Skin of body (tissue), 2 donors: ENCODE results near the gene SLC16A4. TPM values are rescaled to one million over a fixed set of nuclear protein-coding genes. Genes with fewer than 3 reads are reported as not detected.
"Not testable (repeated sequence)": the region's sequence is repeated elsewhere in the genome, so short reads cannot be mapped to it uniquely, and the experiment has no call there.

Experiments used
- DNase-seq: peaks from one replicate; lab custom pipeline; 2025; lab: John Stamatoyannopoulos, UW
- total RNA-seq: library from RNA; depleted of rRNA; stranded (reverse); fragments of >200 nt; gene quantifications from one replicate; pipeline ENCODE4 v1.2.3, GENCODE V29; 2014

SLC16A4 gene
- 3.1 TPM for total RNA-seq

GRCh38 chr1:110390692-110391245 lies at the start of gene SLC16A4:
Gene SLC16A4 (minus strand): TSS chr1:110391026. CDS start chr1:110389323, 1,703 bp downstream.
- no peak for DNase-seq

- DNase-seq, result not testable (repeated sequence)
These were observed 49.0 kb upstream of the SLC16A4 start for GRCh38 chr1:110439873-110440272.

- no peak for DNase-seq
These were observed 48.1 kb upstream of the SLC16A4 start for GRCh38 chr1:110438893-110439292.

GRCh38 chr1:110437645-110438299 lies 46.9 kb upstream of the SLC16A4 start:
- DNase-seq, result not testable (repeated sequence)

- DNase-seq, result peak; percentile 2
These were observed 45.8 kb upstream of the SLC16A4 start for GRCh38 chr1:110436635-110437034.

GRCh38 chr1:110434946-110435345 lies 44.1 kb upstream of the SLC16A4 start:
- DNase-seq, result no peak

GRCh38 chr1:110433803-110434202 lies 43.0 kb upstream of the SLC16A4 start:
- DNase-seq, result no peak

GRCh38 chr1:110433213-110433612 lies 42.4 kb upstream of the SLC16A4 start:
- DNase-seq, result no peak

GRCh38 chr1:110430901-110431300 lies 40.1 kb upstream of the SLC16A4 start:
- no peak for DNase-seq

GRCh38 chr1:110430366-110430765 lies 39.5 kb upstream of the SLC16A4 start:
- no peak for DNase-seq

- no peak for DNase-seq
These were observed 38.1 kb upstream of the SLC16A4 start for GRCh38 chr1:110428946-110429345.

- no peak for DNase-seq
These were observed 36.0 kb upstream of the SLC16A4 start for GRCh38 chr1:110426854-110427253.

- DNase-seq, result no peak
These were observed 34.9 kb upstream of the SLC16A4 start for GRCh38 chr1:110425612-110426152.

GRCh38 chr1:110424699-110425611 lies 34.1 kb upstream of the SLC16A4 start:
- no peak for DNase-seq

GRCh38 chr1:110420874-110421793 lies 30.3 kb upstream of the SLC16A4 start:
- no peak for DNase-seq

GRCh38 chr1:110420023-110420662 lies 29.3 kb upstream of the SLC16A4 start:
- DNase-seq, result no peak

GRCh38 chr1:110418729-110419128 lies 27.9 kb upstream of the SLC16A4 start:
- no peak for DNase-seq

- DNase-seq, result not testable (repeated sequence)
These were observed 22.2 kb upstream of the SLC16A4 start for GRCh38 chr1:110413045-110413444.

GRCh38 chr1:110412576-110412975 lies 21.8 kb upstream of the SLC16A4 start:
- no peak for DNase-seq

- DNase-seq, result no peak
These were observed 20.4 kb upstream of the SLC16A4 start for GRCh38 chr1:110411173-110411735.
